WTC11 (cell line): ENCODE measurements around the gene LRRC2.

ENCODE experiments used
- AFF4 ChIP-seq: sonication (generic); formaldehyde crosslinking; IDR thresholded peaks from 2 replicates; pipeline ENCODE4 v1.8.1; 2023; ENCODE audit warnings: mild to moderate bottlenecking, missing genetic modification reagents, borderline replicate concordance
- ATF3 ChIP-seq: sonication (generic); formaldehyde crosslinking; conservative IDR thresholded peaks from 2 replicates; pipeline ENCODE4 v1.8.1; 2022; ENCODE audit warnings: mild to moderate bottlenecking, missing genetic modification reagents
- CTCF ChIP-seq: fragments of 200-600 bp; IDR thresholded peaks from 2 replicates; pipeline ENCODE4 v1.8.0; 2022; ENCODE audit warnings: antibody characterized with exemption
- ELF4 ChIP-seq: sonication (generic); formaldehyde crosslinking; IDR thresholded peaks from 2 replicates; pipeline ENCODE4 v1.8.1; 2022; ENCODE audit warnings: low read depth, mild to moderate bottlenecking, moderate library complexity, missing genetic modification reagents
- ESRRA ChIP-seq: sonication (generic); formaldehyde crosslinking; IDR thresholded peaks from 2 replicates; pipeline ENCODE4 v1.8.1; 2022; ENCODE audit warnings: mild to moderate bottlenecking, missing genetic modification reagents, borderline replicate concordance
- ETV6 ChIP-seq: sonication (generic); formaldehyde crosslinking; IDR thresholded peaks from 2 replicates; pipeline ENCODE4 v1.8.1; 2022; ENCODE audit warnings: mild to moderate bottlenecking, missing genetic modification reagents
- MAX ChIP-seq: sonication (generic); formaldehyde crosslinking; IDR thresholded peaks from 2 replicates; pipeline ENCODE4 v1.8.0; 2022; ENCODE audit warnings: mild to moderate bottlenecking, missing genetic modification reagents
- NFYB ChIP-seq: sonication (generic); formaldehyde crosslinking; conservative IDR thresholded peaks from 2 replicates; pipeline ENCODE4 v1.8.0; 2022; ENCODE audit warnings: low read depth, missing genetic modification reagents
- NR1H2 ChIP-seq: sonication (generic); formaldehyde crosslinking; IDR thresholded peaks from 2 replicates; pipeline ENCODE4 v1.9.0; 2021; ENCODE audit warnings: mild to moderate bottlenecking, moderate library complexity, missing genetic modification reagents
- SMAD4 ChIP-seq: sonication (generic); formaldehyde crosslinking; IDR thresholded peaks from 2 replicates; pipeline ENCODE4 v1.8.0; 2022; ENCODE audit warnings: mild to moderate bottlenecking, missing genetic modification reagents
- SP1 ChIP-seq: sonication (generic); formaldehyde crosslinking; conservative IDR thresholded peaks from 2 replicates; pipeline ENCODE4 v1.8.1; 2022; ENCODE audit warnings: missing genetic modification reagents
- ZBTB21 ChIP-seq: sonication (generic); formaldehyde crosslinking; IDR thresholded peaks from 2 replicates; pipeline ENCODE4 v1.8.1; 2023; ENCODE audit warnings: mild to moderate bottlenecking, missing genetic modification reagents, borderline replicate concordance
- ZNF423 ChIP-seq: fragments of 250-450 bp; sonication (Bioruptor Pico); IDR thresholded peaks from 2 replicates; pipeline ENCODE4 v2.1.2; 2022; ENCODE audit warnings: mild to moderate bottlenecking, moderate library complexity
- TF ChIP-seq, protein P1 (sequence below): sonication (generic); formaldehyde crosslinking; IDR thresholded peaks from 2 replicates; pipeline ENCODE4 v1.8.1; 2022; ENCODE audit warnings: low read depth, mild to moderate bottlenecking, moderate library complexity, missing genetic modification reagents, borderline replicate concordance

- TF ChIP-seq SP1 (CRISPR knock-in tag) (no peak), NR1H2 (CRISPR knock-in tag) (no peak), CTCF (no peak), ELF4 (CRISPR knock-in tag) (no peak), MAX (CRISPR knock-in tag) (no peak), AFF4 (CRISPR knock-in tag) (no peak), NFYB (CRISPR knock-in tag) (no peak), ETV6 (no peak), ATF3 (CRISPR knock-in tag) (no peak), ZBTB21 (CRISPR knock-in tag) (no peak), ZNF423 (CRISPR knock-in tag) (no peak), ESRRA (CRISPR knock-in tag) (no peak), SMAD4 (CRISPR knock-in tag) (no peak)
- TF ChIP-seq, protein P1, sequence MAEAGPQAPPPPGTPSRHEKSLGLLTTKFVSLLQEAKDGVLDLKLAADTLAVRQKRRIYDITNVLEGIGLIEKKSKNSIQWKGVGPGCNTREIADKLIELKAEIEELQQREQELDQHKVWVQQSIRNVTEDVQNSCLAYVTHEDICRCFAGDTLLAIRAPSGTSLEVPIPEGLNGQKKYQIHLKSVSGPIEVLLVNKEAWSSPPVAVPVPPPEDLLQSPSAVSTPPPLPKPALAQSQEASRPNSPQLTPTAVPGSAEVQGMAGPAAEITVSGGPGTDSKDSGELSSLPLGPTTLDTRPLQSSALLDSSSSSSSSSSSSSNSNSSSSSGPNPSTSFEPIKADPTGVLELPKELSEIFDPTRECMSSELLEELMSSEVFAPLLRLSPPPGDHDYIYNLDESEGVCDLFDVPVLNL (CRISPR knock-in tag) = no peak
Observed at GRCh38 chr3:46551615-46552014, 14.5 kb downstream of the LRRC2 start.
